Mesenchymal stem cell (in vitro differentiated cells and primary cell): ENCODE measurements around the gene ANKH.

Experiments
- DNase-seq: peaks from one replicate; pipeline ENCODE4 v3.0.0-alpha.2; 2013
- H2AFZ ChIP-seq: one replicate; pipeline ENCODE4 v1.6.1; 2013; ENCODE audit warnings: low read depth, mild to moderate bottlenecking, control low read depth, inconsistent platforms, low read length, moderate library complexity
- H2AK5ac ChIP-seq: 2 replicates; pipeline ENCODE4 v1.6.1; 2013; ENCODE audit warnings: low read length, moderate library complexity, mild to moderate bottlenecking, inconsistent platforms; ENCODE audit not compliant: severe bottlenecking
- H2BK120ac ChIP-seq: one replicate; pipeline ENCODE4 v1.6.1; 2013; ENCODE audit warnings: low read depth, mild to moderate bottlenecking, inconsistent platforms, low read length, moderate library complexity
- H2BK12ac ChIP-seq, 2 experiments: one replicate each; pipeline ENCODE4 v1.6.1; 2013; ENCODE audit warnings: inconsistent platforms in 2 of 2, low read length in 2 of 2, mild to moderate bottlenecking in 2 of 2, moderate library complexity in 2 of 2, control low read depth in 1 of 2
- H2BK15ac ChIP-seq: one replicate; pipeline ENCODE4 v1.6.1; 2013; ENCODE audit warnings: mild to moderate bottlenecking, low read depth, inconsistent platforms; ENCODE audit not compliant: poor library complexity, severe bottlenecking
- H2BK5ac ChIP-seq: 2 replicates; pipeline ENCODE4 v1.6.1; 2013; ENCODE audit warnings: low read depth, mild to moderate bottlenecking, low read length, control low read depth, inconsistent platforms; ENCODE audit not compliant: poor library complexity, severe bottlenecking
- H3K14ac ChIP-seq, 2 experiments: one replicate each; pipeline ENCODE4 v1.6.1; 2013; ENCODE audit warnings: inconsistent platforms in 2 of 2, low read length in 2 of 2, control low read depth in 1 of 2, mild to moderate bottlenecking in 1 of 2, moderate library complexity in 1 of 2
- H3K18ac ChIP-seq, 2 experiments: one replicate each; pipeline ENCODE4 v1.6.1; 2013; ENCODE audit warnings: inconsistent platforms in 2 of 2, low read length in 2 of 2, control low read depth in 1 of 2, low read depth in 1 of 2, mild to moderate bottlenecking in 1 of 2
- H3K23ac ChIP-seq, 2 experiments: one replicate each; pipeline ENCODE4 v1.6.1; 2013; ENCODE audit warnings: inconsistent platforms in 2 of 2, low read length in 2 of 2, mild to moderate bottlenecking in 2 of 2, moderate library complexity in 2 of 2, control low read depth in 1 of 2
- H3K27ac ChIP-seq: 2 replicates; pipeline ENCODE4 v1.5.1; 2013; ENCODE audit warnings: mild to moderate bottlenecking, moderate library complexity, low read length, control low read depth, inconsistent platforms; ENCODE audit not compliant: poor library complexity, severe bottlenecking
- H3K27me3 ChIP-seq, 2 experiments: 2 replicates each; pipeline versions ENCODE4 v1.6.1 to v1.7.0; 2013; ENCODE audit warnings: low read length in 2 of 2, mild to moderate bottlenecking in 2 of 2, moderate library complexity in 2 of 2, control low read depth in 1 of 2, inconsistent platforms in 1 of 2; ENCODE audit not compliant: control insufficient read depth in 1 of 2, insufficient read depth in 1 of 2
- H3K36me3 ChIP-seq, 2 experiments: 2 replicates each; pipeline versions ENCODE4 v1.6.1 to v1.7.0; 2013; ENCODE audit warnings: low read length in 2 of 2, control low read depth in 1 of 2, inconsistent platforms in 1 of 2, low read depth in 1 of 2, mild to moderate bottlenecking in 1 of 2; ENCODE audit not compliant: insufficient read depth in 2 of 2, control insufficient read depth in 1 of 2
- H3K4ac ChIP-seq, 2 experiments: one replicate each; pipeline ENCODE4 v1.6.1; 2013; ENCODE audit warnings: inconsistent platforms in 2 of 2, low read length in 2 of 2, mild to moderate bottlenecking in 2 of 2, moderate library complexity in 2 of 2, control low read depth in 1 of 2, low read depth in 1 of 2
- H3K4me1 ChIP-seq: 2 replicates; pipeline ENCODE4 v1.6.1; 2013; ENCODE audit warnings: low read depth, low read length, control low read depth; ENCODE audit not compliant: control insufficient read depth, insufficient read depth
- H3K4me2 ChIP-seq: 2 replicates; pipeline ENCODE4 v1.6.1; 2013; ENCODE audit warnings: low read length, mild to moderate bottlenecking, inconsistent platforms; ENCODE audit not compliant: poor library complexity, severe bottlenecking
- H3K4me3 ChIP-seq, 2 experiments: 2 replicates each; pipeline versions ENCODE4 v1.5.1 to v1.7.0; 2013; ENCODE audit warnings: low read length in 2 of 2, mild to moderate bottlenecking in 2 of 2, control low read depth in 1 of 2, low read depth in 1 of 2; ENCODE audit not compliant: insufficient read depth in 1 of 2
- H3K79me1 ChIP-seq: replicated peaks from 2 replicates; pipeline ENCODE4 v1.6.1; 2013; ENCODE audit warnings: mild to moderate bottlenecking, control low read depth, low read length, inconsistent platforms; ENCODE audit not compliant: poor library complexity, severe bottlenecking
- H3K9ac ChIP-seq: 2 replicates; pipeline ENCODE4 v1.7.0; 2013; ENCODE audit warnings: mild to moderate bottlenecking, low read length, moderate library complexity
- H3K9me3 ChIP-seq: 2 replicates; pipeline ENCODE4 v1.7.0; 2013; ENCODE audit warnings: mild to moderate bottlenecking, low read length; ENCODE audit not compliant: control insufficient read depth
- H4K8ac ChIP-seq: one replicate; pipeline ENCODE4 v1.6.1; 2013; ENCODE audit warnings: inconsistent platforms, mild to moderate bottlenecking, low read length, moderate library complexity
- H4K91ac ChIP-seq: one replicate; pipeline ENCODE4 v1.6.1; 2013; ENCODE audit warnings: mild to moderate bottlenecking, low read length, inconsistent platforms
- WGBS: methylation state at CpG from one replicate; pipeline ENCODE4 v1.1.7; 2013; ENCODE audit warnings: mixed read lengths; 5-methylcytosine and 5-hydroxymethylcytosine counted together

The ANKH gene

GRCh38 chr5:14743601-14744295 is 127.8 kb downstream of the ANKH start:
- H3K4me1 ChIP-seq: peaks cover 2% of the 10 kb centered on the region
- H3K18ac ChIP-seq: no peak overlapping the region
- WGBS: 91% methylated on average over 6 of the region's 6 CpGs
- no peak overlapping the region for H2AFZ ChIP-seq
- no peak overlapping the region for H3K4me2 ChIP-seq
- H2BK12ac ChIP-seq: no peak overlapping the region
- no peak overlapping the region for H4K8ac ChIP-seq
- no peaks in the 10 kb centered on the region for H3K79me1 ChIP-seq
- H3K4me3 ChIP-seq: no peak overlapping the region
- no peak overlapping the region for H2AK5ac ChIP-seq
- H2BK15ac ChIP-seq: no peak overlapping the region
- H3K4ac ChIP-seq: no peak overlapping the region
- H3K14ac ChIP-seq: no peak overlapping the region
- H2BK120ac ChIP-seq: no peak overlapping the region
- DNase-seq: no peak
- peak overlapping the region; percentile 20 for H3K9ac ChIP-seq
- H3K23ac ChIP-seq: no peak overlapping the region
- no peaks in the 10 kb centered on the region for H3K27me3 ChIP-seq
- peaks cover 5 to 81% of the 10 kb centered on the region in 2 experiments for H3K36me3 ChIP-seq
- H3K9me3 ChIP-seq: no peaks in the 10 kb centered on the region
- no peak overlapping the region for H2BK5ac ChIP-seq
- H4K91ac ChIP-seq: no peak overlapping the region
- no peak overlapping the region for H3K27ac ChIP-seq

GRCh38 chr5:14742498-14742897 is 129.1 kb downstream of the ANKH start:
- H2BK15ac ChIP-seq: no peak overlapping the region
- H3K23ac ChIP-seq: no peak overlapping the region
- WGBS: 83% methylated on average over 9 of the region's 9 CpGs
- H2AFZ ChIP-seq: no peak overlapping the region
- H3K9me3 ChIP-seq: no peaks in the 10 kb centered on the region
- H2AK5ac ChIP-seq: no peak overlapping the region
- no peak overlapping the region for H4K91ac ChIP-seq
- no peak overlapping the region for H2BK120ac ChIP-seq
- no peak overlapping the region for H3K4me2 ChIP-seq
- peaks cover 3 to 82% of the 10 kb centered on the region in 2 experiments for H3K36me3 ChIP-seq
- H3K14ac ChIP-seq: no peak overlapping the region
- no peak overlapping the region for H3K4ac ChIP-seq
- H4K8ac ChIP-seq: no peak overlapping the region
- peaks cover 2% of the 10 kb centered on the region for H3K4me1 ChIP-seq
- no peak overlapping the region for H3K27ac ChIP-seq
- H3K27me3 ChIP-seq: no peaks in the 10 kb centered on the region
- H3K79me1 ChIP-seq: no peaks in the 10 kb centered on the region
- H3K4me3 ChIP-seq: no peak overlapping the region
- no peak overlapping the region for H2BK5ac ChIP-seq
- H2BK12ac ChIP-seq: no peak overlapping the region
- no peak overlapping the region for H3K9ac ChIP-seq
- DNase-seq: no peak
- no peak overlapping the region for H3K18ac ChIP-seq

- WGBS: 94% methylated on average over 11 of the region's 11 CpGs
- Histone ChIP-seq H2AFZ (no peak overlapping the region), H3K27me3 (no peaks in the 10 kb centered on the region), H3K4me1 (peaks cover 2% of the 10 kb centered on the region), H3K9ac (no peak overlapping the region), H4K8ac (no peak overlapping the region), H3K4me3 (no peak overlapping the region), H4K91ac (no peak overlapping the region), H3K79me1 (no peaks in the 10 kb centered on the region), H3K4ac (no peak overlapping the region), H2AK5ac (no peak overlapping the region), H3K4me2 (no peak overlapping the region), H3K9me3 (no peaks in the 10 kb centered on the region), H3K36me3 (peaks cover 6 to 82% of the 10 kb centered on the region in 2 experiments), H2BK15ac (no peak overlapping the region), H3K18ac (no peak overlapping the region), H3K23ac (no peak overlapping the region), H2BK120ac (no peak overlapping the region), H3K14ac (no peak overlapping the region), H2BK5ac (no peak overlapping the region), H3K27ac (no peak overlapping the region), H2BK12ac (no peak overlapping the region)
- DNase-seq: no peak
Measured at GRCh38 chr5:14741801-14742440, 129.7 kb downstream of the ANKH start.

GRCh38 chr5:14741131-14741530 is 130.4 kb downstream of the ANKH start:
- Histone ChIP-seq H3K9ac (no peak overlapping the region), H2BK120ac (no peak overlapping the region), H3K27ac (no peak overlapping the region), H3K18ac (no peak overlapping the region), H3K4me3 (no peak overlapping the region), H3K4ac (no peak overlapping the region), H3K36me3 (peaks cover 6 to 81% of the 10 kb centered on the region in 2 experiments), H3K14ac (no peak overlapping the region), H3K4me2 (no peak overlapping the region), H3K79me1 (no peaks in the 10 kb centered on the region), H2AK5ac (no peak overlapping the region), H2BK15ac (no peak overlapping the region), H4K91ac (no peak overlapping the region), H2BK5ac (no peak overlapping the region), H3K27me3 (no peaks in the 10 kb centered on the region), H3K23ac (no peak overlapping the region), H2AFZ (no peak overlapping the region), H2BK12ac (no peak overlapping the region), H3K4me1 (peaks cover 2% of the 10 kb centered on the region), H3K9me3 (no peaks in the 10 kb centered on the region), H4K8ac (no peak overlapping the region)
- DNase-seq: no peak
- WGBS: 96% methylated on average over 13 of the region's 13 CpGs
